ENCODE measurements around the gene ROCK2.
"Not testable (repeated sequence)": the region's sequence is repeated elsewhere in the genome, so short reads cannot be mapped to it uniquely, and the experiment has no call there.

The ROCK2 gene

DNA sequence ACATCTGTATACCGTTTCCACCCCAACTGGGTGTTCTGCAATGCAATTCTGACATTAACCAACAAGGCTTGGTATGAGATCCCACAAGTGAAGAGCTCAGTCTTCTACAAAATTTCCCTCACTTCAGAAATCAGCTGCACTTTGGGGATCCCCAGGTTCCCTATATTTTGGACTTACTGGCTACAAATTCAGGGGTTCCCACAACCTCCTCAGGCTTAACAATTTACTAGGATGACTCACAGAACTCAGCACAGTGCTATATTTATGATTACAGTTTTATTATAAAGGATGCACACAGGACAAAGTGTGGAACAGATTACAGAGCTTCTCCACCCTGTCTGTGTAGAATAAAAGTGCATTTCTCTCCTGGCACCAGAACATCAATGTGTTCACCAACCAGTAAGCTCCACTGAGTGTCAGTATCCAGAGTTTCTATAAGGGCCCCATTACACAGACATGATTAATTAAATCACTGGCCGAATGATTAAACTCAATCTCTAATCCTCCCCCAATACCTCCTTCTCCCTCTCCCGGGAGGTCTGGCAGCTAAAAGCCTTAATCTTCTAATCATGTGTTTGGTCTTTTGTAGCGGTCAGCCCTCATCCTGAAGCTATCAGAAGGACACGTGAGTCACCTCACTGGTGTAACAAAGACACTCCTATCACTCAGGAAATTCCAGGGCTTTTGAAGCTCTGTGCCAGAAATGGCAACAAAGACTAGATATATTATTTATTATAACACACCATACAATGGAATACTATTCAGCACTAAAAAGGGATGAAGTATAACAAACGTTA lies 104.6 kb downstream of the ROCK2 start:
- no peak for DNase-seq (ENCODE audit: low read depth in 3 of 3, low spot score in 1 of 3)

DNA sequence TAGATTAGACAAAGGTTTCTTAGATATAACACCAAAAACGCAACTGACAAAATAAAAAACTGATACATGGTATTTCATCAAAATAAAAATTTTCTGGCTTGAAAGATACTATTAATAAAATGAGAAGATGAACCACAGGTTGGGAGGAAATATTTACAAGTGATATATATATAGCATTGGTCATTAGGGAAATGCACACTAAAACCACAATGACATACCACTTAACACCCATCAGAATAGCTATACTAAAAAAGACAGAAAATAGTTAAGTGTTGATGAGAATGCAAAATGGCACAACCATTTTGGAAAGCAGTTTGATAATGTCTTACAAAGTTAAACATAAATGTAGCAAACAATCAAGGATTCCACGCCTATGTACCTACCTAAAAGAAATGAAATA lies 105.3 kb downstream of the ROCK2 start:
- DNase-seq (ENCODE audit: low read depth in 3 of 3, low spot score in 1 of 3) = no peak

DNA sequence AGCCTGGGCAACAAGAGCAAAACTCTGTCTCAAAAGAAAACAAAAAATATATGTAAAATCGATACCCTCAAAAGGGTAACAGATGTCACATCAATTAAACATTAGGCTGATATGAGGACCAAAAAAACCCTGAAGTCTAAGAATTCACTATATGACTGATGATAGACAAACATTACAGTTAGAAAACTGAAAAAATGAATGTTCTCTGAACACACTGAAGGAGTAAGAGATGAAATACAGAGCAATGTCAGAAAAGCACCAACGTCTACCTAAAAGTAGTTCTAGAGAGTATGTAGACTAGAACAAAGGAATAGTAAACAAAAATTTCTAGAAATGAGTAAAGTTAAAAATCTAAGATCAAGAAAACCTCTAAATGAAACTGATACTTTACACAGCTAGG lies 107.3 kb downstream of the ROCK2 start:
- DNase-seq (ENCODE audit: low read depth in 3 of 3, low spot score in 1 of 3) = no peak

DNA sequence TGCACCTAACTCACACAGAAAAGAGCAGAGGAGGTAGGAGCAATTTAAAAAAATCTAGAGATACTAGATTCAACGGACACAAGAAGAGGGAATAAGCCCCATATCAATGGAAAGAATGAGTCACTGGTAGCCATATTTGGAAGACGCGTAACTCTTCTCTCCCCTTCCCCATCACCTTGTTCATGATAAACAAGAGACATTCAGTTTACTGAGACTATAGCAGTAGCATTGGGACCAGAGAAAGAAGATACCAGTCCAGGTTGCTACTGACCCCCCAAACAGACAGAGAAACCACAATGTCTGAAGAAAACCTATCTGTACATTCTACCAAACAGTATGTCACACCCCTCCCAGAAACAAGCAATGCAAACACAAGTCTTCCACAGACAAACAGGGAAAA lies 108.1 kb downstream of the ROCK2 start:
- no peak for DNase-seq (ENCODE audit: low read depth in 3 of 3, low spot score in 1 of 3)

DNA sequence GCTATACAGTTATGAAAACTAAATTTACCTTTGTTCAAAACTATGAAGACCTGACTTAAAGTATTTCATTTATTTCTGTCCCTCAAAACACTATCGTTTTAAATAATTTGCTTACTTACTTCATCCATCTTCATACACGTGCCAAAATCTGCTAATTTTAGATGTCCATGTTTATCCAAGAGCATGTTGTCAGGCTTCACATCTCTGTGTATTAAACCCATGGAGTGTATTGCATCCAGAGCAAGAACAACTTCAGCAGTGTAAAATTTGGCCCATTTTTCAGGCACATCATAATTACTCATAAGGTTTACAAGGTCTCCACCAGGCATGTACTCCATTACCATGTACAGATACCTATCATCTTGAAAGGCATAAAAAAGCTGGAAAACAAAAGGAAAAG lies 108.9 kb downstream of the ROCK2 start:
- DNase-seq (ENCODE audit: low read depth in 3 of 3, low spot score in 1 of 3) = no peak

DNA sequence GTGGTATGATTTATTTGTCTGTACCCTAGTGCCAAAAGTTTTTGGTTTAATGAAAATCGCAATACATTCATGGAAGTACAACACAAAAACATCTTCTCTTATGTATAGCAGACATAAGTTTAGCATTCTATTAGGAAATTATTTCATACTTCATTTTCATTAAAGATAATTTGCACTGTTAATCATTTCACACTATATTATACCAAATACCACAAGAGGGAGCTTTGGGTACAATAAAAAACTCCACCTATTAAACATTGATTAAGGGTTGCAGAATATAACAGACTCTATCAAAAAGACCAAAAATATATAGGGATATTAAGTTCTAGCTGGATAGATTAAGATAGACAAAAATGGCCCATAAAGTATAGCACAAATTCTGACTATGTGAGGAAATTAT lies 110.1 kb downstream of the ROCK2 start:
- DNase-seq (ENCODE audit: low read depth in 3 of 3, low spot score in 1 of 3) = no peak

DNA sequence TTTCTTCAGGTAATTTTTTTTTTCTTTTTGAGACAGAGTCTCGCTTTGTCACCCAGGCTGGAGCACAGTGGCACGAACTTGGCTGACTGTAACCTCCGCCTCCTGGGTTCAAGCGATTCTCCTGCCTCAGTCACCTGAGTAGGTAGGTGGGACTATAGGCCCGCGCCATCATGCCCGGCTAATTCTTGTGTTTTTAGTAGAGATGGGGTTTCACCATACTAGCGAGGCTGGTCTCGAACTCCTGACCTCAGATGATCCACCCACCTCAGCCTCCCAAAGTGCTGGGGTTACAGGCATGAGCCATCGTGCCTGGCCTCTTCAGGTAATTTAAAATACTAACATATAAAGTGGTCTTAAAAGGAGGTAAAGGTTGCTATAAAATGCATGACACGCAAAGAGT lies 113.2 kb downstream of the ROCK2 start:
- DNase-seq (ENCODE audit: low read depth in 3 of 3, low spot score in 1 of 3) = not testable (repeated sequence)

DNA sequence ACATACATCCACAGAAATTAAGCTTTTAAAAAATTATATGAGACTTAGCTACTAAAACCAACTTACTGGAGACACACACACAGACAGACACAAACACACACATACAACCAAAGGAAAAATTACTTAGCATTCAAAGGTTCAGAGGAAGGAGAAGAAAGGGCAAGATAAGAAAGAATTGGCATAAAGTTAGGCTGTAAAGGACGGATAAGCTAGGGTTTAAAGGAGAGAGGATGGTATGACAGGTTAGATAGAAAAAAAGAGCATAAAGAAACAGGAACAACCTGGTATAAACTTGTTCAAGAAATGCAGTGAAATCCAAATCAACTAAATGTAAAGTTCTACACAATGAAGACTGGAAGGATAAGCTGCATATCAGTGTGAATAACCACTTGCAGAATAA lies 115.7 kb downstream of the ROCK2 start:
- no peak for DNase-seq (ENCODE audit: low read depth in 3 of 3, low spot score in 1 of 3)

DNA sequence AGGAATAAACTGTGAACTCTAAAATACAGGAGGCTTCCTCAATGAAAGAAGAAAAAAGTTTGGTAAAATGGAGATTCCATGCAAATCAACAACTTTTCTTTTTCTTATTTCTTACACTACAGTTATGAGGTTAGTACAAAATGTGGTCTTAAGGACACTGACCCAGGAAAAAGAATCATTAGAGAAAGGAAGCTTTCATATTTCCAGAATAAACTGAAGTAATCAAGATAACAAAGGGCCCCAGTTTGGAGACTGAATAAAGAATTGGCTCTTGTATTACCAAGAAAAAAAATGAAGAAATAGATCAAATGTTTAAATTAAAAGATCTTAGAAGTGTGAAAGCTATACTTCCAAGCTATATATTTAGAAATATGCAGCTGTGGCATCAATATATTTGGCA lies 116.8 kb downstream of the ROCK2 start:
- DNase-seq (ENCODE audit: low read depth in 3 of 3, low spot score in 1 of 3) = no peak

DNA sequence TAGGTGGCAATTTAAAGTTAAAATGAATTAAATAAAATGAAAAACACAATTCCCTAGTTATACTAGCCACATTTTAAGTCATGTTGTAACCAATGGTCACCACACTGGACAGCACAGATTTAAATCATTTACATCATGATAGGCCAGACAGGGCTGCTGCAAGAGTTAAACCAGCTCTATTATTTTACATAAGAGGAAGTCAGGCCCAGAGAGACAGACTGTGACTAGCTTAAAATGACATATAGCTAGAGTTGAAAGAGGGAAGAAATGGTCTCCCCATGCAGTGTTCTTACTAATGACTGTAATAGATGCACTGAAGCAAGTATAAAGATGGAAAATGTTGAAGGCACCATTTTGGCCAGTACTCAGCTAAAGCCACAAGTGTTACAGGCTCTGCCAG lies 119.5 kb downstream of the ROCK2 start:
- DNase-seq (ENCODE audit: low read depth in 3 of 3, low spot score in 1 of 3) = no peak

DNA sequence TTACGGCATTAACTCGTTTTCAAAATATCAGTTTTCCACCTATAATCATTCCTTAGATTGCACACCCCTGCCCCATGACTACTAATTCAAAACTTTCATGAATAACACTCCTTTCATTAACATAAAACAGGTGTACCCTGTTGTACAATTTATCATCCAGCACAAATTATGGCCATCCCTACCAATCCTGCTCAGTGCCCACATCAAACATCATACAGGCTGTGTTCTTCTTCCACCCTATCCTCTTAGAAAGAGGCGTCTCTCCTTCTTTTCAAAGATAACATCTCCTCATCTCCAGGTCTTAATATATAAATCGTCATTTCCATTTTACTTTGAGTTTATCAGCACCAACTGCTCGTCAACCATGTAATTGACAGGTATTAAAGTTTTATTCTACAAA lies 121.6 kb downstream of the ROCK2 start:
- no peak for DNase-seq (ENCODE audit: low read depth in 3 of 3, low spot score in 1 of 3)

DNA sequence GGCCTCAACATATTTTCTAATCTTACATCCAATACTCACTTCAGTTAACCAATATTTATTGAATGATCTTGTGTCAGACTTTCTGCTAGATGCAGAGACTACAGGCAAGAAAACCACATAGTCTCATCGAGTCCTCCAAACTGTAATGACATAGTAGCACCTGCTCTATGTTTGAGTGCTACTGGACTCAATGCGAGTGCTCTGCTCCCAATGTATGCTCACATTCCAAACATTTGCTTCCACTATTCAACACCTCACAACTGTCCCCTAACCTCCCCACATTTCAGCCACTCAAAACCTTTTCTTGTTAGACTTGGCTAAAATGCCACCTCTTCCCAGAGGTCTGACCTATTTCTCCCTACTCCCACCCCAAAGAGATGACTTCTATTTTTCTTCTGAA lies 124.0 kb downstream of the ROCK2 start:
- DNase-seq (ENCODE audit: low read depth in 3 of 3, low spot score in 1 of 3) = no peak

DNA sequence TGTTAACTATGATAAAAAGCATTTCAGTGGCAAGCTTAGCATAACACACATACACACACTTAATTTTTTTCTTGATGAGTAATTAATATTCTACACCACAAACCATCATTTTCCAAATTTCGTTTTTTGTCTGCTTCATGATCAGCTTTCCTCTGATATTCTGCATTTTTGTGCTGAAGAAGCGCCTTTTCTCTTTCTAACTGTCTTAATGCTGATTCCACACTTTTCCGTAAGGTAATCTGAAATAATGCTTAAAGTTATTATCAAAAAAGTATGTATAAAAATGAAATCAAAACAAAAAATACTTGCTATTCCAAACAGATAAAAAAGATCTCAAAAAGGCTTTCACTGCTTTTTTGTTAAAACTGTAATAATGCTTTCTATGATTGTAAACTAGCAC lies 129.0 kb downstream of the ROCK2 start:
- no peak for DNase-seq (ENCODE audit: low read depth in 3 of 3, low spot score in 1 of 3)

DNA sequence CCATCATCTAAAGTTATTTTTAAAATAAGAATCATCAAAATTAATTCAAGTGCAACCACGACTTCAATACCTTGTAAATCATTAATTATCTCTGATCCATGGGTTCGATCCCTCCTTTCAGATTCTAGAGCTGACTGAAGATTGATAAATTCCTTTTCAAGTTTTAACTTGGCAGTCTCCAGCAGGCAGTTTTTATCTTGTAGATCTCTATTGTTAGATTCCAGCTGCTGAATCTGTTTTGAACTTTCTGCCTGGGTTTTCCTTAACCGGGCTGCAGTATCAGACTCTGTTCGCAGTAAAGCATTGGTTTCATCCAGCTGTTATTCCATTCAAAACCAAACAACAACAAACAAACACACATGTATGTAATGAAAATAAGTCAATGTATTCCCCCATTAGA lies 129.7 kb downstream of the ROCK2 start:
- no peak for DNase-seq (ENCODE audit: low read depth in 3 of 3, low spot score in 1 of 3)

DNA sequence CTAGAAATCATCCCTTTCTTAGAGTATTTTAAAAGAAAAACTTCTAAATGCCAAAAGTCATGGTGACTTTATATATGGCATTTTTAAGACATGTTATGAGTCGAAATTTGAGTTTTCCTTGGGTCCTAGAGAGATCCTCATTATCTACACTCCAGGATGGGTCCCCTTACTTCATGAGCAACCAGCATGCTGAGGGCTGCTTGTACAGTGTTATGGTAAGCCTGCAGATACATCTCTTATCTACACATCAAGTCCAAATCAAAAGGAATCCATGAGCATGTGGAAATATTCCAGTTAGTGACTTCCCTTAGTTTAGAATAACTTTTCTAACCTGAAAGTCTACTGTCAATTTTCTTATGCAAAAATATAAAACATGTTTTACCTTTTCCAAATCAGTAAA lies 130.5 kb downstream of the ROCK2 start:
- DNase-seq (ENCODE audit: low read depth in 3 of 3, low spot score in 1 of 3) = no peak

DNA sequence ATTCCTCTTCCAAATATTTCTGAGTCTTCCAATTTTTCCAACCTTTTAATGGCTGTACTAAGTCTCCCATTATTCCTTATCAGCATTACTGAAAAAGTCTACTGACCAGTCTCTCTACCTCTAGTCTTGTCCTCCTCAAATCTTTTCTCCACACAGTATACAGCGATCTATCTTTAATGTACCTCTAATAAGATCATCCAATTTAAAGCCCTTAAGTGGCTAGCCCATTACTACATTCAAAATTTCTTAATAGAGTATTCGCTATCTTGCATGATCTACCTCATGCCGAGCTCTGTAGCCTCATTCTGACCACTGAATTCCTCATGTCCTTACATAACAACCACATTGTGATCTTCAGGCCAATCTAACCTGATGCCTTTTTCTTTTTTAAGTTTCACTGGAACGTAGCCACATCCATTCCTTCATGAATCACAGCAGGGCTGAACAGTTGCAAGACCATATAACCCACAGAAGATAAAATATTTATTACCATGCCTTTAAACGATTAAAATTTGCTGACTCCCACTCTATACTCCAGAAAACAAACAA lies 131.3 kb downstream of the ROCK2 start:
- no peak for DNase-seq (ENCODE audit: low read depth in 3 of 3, low spot score in 1 of 3)

DNA sequence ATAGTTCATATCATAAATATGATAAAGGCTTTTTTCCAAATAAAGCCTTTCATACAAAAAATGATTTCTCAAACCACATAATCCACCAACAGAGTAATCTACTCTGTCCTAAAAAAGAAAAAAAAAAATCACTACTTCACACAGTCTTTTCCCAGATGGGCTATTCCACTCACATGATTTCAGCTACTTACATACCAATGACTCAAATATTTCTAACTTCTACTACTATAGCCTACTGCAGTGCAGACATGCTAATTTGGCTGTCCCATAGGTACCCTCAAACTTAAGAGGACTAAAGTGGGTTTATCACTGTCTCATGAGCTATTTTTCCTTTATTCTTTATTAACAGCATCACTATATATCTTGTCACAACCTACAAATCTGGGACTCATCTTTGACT lies 131.8 kb downstream of the ROCK2 start:
- DNase-seq (ENCODE audit: low read depth in 3 of 3, low spot score in 1 of 3) = no peak

DNA sequence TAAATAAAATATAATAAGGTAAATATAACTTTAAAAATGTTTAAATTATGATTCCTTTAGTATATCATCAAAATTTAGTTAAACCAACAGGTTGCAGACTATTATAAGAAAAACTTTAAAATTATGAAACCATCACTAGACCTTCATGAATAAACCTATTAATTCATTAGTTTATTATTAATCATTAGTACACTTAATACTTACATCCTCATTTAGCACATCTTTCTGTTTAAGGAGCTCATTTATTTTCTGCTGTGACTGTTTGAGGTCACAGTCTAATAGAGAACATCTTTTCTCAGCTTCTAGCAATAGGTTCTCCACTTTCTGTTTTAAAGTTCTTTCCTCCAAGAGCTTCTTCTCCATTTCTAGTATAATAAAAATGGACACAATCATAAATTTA lies 136.4 kb downstream of the ROCK2 start:
- no peak for DNase-seq (ENCODE audit: low read depth in 3 of 3, low spot score in 1 of 3)

DNA sequence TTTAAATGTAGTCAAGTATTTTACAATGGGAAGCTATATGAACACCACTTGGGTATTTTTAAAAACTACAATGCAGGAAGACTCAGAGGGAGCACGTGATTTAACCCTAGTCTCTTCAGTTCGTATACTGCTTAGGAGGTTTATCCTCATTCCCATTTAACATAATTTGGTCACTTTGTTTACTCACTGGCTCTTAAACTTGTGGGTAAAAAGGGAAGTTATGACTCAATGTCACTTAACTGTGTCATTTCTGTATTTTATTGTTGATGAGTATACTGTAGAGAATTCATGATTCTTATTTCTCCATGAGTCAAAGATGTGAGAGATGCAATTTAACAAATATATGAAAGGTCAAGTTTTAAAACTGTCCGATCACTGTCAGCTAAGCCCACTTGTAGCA lies 141.0 kb downstream of the ROCK2 start:
- DNase-seq (ENCODE audit: low read depth in 3 of 3, low spot score in 1 of 3) = no peak

DNA sequence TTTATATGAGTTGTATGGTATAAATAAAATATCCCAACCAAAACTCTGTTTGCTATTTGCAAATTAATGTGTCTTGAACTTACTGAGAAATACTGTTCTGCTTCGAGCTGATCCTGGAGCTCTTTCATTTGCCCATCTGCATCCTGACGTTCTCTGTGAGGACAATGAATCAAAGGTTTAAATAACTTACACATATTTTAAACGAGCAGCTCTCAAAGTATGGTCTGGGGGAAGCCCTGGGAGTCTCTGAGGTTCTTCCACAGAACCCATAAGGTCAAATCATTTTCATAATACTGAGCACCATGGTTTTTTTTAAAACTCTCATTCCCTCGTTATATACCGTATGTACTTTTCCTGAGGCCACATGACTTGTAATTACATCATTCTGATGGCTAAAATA lies 142.5 kb downstream of the ROCK2 start:
- DNase-seq (ENCODE audit: low read depth in 3 of 3, low spot score in 1 of 3) = no peak

DNA sequence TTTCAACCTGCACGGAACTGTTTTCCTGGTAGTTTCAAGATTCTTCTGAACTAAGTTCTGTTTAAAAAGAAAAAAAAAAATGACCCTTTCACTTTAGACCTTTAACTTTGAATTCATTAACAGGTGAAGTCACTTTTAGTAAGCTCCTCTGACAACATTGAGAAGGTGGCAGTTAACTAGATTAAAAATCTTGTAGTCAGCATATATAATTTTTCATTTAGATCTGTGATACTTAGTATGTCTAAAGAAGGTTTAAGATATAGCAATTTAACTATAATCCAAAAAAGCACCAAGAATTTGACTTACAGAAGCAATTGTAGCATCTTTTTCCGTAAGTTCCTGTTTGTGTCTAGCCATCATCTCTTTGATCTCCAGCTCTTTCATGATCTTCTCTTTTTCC lies 143.8 kb downstream of the ROCK2 start:
- no peak for DNase-seq (ENCODE audit: low read depth in 3 of 3, low spot score in 1 of 3)

DNA sequence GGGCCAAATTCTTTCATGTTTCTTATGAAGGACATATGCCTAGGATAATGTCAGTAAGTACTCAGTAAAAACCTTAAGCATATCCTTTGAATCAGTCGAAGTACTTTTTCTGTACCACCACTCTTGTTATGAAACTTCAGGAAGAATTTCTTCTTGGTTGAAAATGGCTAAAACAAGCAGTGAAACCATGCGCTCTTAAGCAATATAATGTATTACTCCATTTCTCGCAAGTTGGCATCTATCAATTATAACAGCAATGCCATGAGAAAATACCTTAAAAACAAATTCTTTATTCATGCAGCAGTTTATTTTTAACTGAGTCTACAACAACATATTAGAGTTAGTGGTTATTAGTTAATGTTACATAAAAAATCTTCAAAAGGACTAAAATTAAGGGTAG lies 148.2 kb downstream of the ROCK2 start:
- no peak for DNase-seq (ENCODE audit: low read depth in 3 of 3, low spot score in 1 of 3)

DNA sequence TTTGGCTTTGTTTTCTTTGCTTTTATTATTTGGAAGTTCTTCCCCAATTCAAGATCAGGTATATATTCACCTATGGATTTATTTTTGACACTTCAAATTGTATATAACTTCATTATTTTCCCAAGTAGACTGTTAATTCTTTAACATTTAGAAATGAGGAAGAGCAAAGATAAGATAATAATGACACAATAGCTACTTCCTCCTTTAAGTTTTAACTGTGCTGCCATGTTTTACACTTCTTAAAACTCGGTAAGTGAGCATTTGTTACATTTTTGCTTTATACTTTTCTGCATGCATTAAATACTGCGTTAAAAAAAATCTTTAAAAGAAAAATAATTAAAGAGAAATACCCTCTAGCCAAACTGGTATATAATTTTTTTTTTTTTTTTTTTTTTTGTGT lies 156.7 kb downstream of the ROCK2 start:
- DNase-seq (ENCODE audit: low read depth in 3 of 3, low spot score in 1 of 3) = no peak

Data from stimulated activated CD4-positive, alpha-beta T cell treated with anti-CD3 and anti-CD28 coated beads, TNF-alpha, amount 100 ng/mL, for 1 hour (primary cell).